ENCODE results near the gene LRFN5. TPM values are rescaled to one million over a fixed set of nuclear protein-coding genes. Genes with fewer than 3 reads are reported as not detected.

Gene LRFN5
- total RNA-seq, 2 donors from 2014 or later, result 0.37 TPM

- Histone ChIP-seq H3K27me3 (no peaks in the 10 kb centered on the region), H3K36me3 (no peaks in the 10 kb centered on the region), H3K4me1 (no peaks in the 10 kb centered on the region), H3K27ac (no peak overlapping the region), H3K4me3 (no peak overlapping the region), H3K9ac (ENCODE audit: low read depth in 2 of 2, low read length in 2 of 2) (no peak overlapping the region), H3K9me3 (no peaks in the 10 kb centered on the region)
- intact Hi-C loops (cut with DNase I), result no loop called here
- DNase-seq, result no peak
- no peak for TF ChIP-seq CTCF (IDR thresholded peaks at IDR 0.05)
These were observed 176.7 kb downstream of the LRFN5 start for GRCh38 chr14:41783403-41783802.

- H3K27me3 ChIP-seq, result no peaks in the 10 kb centered on the region
- no peak for TF ChIP-seq CTCF (IDR thresholded peaks at IDR 0.05)
- no peak overlapping the region for H3K4me3 ChIP-seq
- DNase-seq, result no peak
- no peaks in the 10 kb centered on the region for H3K36me3 ChIP-seq
- H3K9ac ChIP-seq (ENCODE audit: low read depth in 2 of 2, low read length in 2 of 2), result no peak overlapping the region
- no peaks in the 10 kb centered on the region for H3K9me3 ChIP-seq
- no peak overlapping the region for H3K27ac ChIP-seq
- no peaks in the 10 kb centered on the region for H3K4me1 ChIP-seq
- intact Hi-C loops (cut with DNase I), result no loop called here
These were observed 179.0 kb downstream of the LRFN5 start for GRCh38 chr14:41785696-41786095.

- H3K4me3 ChIP-seq, result no peak overlapping the region
- no peaks in the 10 kb centered on the region for H3K9me3 ChIP-seq
- H3K9ac ChIP-seq (ENCODE audit: low read depth in 2 of 2, low read length in 2 of 2), result no peak overlapping the region
- TF ChIP-seq CTCF (IDR thresholded peaks at IDR 0.05), result no peak
- H3K4me1 ChIP-seq, result no peaks in the 10 kb centered on the region
- DNase-seq, result no peak
- H3K27ac ChIP-seq, result no peak overlapping the region
- H3K27me3 ChIP-seq, result no peaks in the 10 kb centered on the region
- H3K36me3 ChIP-seq, result no peaks in the 10 kb centered on the region
- intact Hi-C loops (cut with DNase I), result no loop called here
These were observed 193.1 kb downstream of the LRFN5 start for GRCh38 chr14:41799817-41800216.

- H3K36me3 ChIP-seq, result no peaks in the 10 kb centered on the region
- H3K27me3 ChIP-seq, result no peaks in the 10 kb centered on the region
- no peak overlapping the region for H3K4me3 ChIP-seq
- intact Hi-C loops (cut with DNase I), result no loop called here
- no peaks in the 10 kb centered on the region for H3K9me3 ChIP-seq
- H3K27ac ChIP-seq, result no peak overlapping the region
- H3K4me1 ChIP-seq, result no peaks in the 10 kb centered on the region
- no peak overlapping the region for H3K9ac ChIP-seq (ENCODE audit: low read depth in 2 of 2, low read length in 2 of 2)
- TF ChIP-seq CTCF (IDR thresholded peaks at IDR 0.05), result no peak
- no peak for DNase-seq
These were observed 199.0 kb downstream of the LRFN5 start for GRCh38 chr14:41805633-41806032.

GRCh38 chr14:41806366-41806975 is 199.8 kb downstream of the LRFN5 start:
- intact Hi-C loops (cut with DNase I), result no loop called here
- Histone ChIP-seq H3K9ac (ENCODE audit: low read depth in 2 of 2, low read length in 2 of 2) (no peak overlapping the region), H3K36me3 (no peaks in the 10 kb centered on the region), H3K27me3 (no peaks in the 10 kb centered on the region), H3K4me1 (no peaks in the 10 kb centered on the region), H3K27ac (no peak overlapping the region), H3K4me3 (no peak overlapping the region), H3K9me3 (no peaks in the 10 kb centered on the region)
- no peak for DNase-seq
- TF ChIP-seq CTCF (IDR thresholded peaks at IDR 0.05), result no peak
